Activated CD4-positive, alpha-beta T cell treated with anti-CD3 and anti-CD28 coated beads for 24 hours (primary cell): ENCODE data around the gene PDGFC.

Experiments used
- DNase-seq, 2 donors: peaks; one replicate each; pipeline ENCODE4 v3.0.0-alpha.2; 2020; ENCODE audit warnings: low read depth in 2 of 2

PDGFC gene

DNA sequence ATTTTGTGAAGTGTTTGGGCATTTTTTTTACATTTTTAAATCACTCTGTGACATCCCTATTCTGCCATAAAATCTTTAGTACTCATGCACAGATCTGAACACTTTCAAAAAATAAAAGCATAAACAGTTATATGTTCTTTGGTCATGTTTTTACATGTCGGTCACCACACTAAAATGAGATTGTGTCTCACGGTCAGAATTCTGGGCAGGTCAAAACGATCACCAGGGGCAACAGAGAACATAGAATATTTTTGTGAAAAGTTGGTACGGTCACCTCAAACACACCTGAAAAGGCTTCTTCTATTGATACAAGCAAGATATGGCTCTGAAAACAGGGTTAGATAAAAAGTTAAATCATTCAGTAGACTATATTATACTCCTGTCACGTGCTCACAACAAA is 189.1 kb downstream of the PDGFC start:
- DNase-seq: no peak

DNA sequence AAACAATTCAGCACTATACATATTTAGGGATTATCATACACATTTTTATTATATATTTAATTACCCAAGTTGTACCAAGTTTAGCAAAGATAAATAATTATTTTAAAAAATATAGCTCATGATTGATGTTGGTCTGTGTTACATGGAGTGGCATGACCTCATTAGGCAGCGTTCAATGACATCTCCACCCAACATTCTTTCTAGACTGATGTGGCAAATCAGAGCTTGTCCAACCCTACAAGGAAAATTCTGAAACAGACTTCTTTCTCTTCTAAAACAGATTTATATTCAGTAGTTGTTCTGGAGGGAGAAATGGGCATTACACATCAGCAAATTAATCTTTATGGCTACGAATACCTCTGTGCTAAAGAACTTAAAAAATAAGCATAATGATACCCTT is 189.7 kb downstream of the PDGFC start:
- DNase-seq: no peak

DNA sequence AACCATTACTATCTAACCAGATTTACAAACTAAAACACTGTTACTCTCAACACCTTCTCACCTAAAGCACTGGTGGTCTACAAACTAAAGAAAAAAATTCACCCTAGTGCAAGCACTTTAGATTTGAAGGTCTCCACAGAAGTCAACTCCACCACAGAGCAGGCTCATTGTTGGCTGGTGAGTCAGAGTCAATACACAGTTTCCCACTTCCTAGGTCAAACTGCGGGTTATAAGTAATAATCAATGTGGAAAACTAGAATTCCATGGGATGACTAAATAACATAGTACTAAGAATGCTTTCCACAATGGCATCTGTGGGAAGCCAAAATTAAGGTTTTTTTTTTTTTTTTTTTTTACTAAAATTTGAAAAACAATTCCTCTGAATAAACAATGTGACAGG is 191.8 kb downstream of the PDGFC start:
- DNase-seq: no peak

GRCh38 chr4:156779042-156779441 is 192.6 kb downstream of the PDGFC start:
- DNase-seq: no peak

- no peak for DNase-seq
These were observed 193.0 kb downstream of the PDGFC start for GRCh38 chr4:156778606-156779005.

- DNase-seq: no peak
These were observed 193.5 kb downstream of the PDGFC start for GRCh38 chr4:156778093-156778492.

- DNase-seq: no peak
These were observed 195.8 kb downstream of the PDGFC start for GRCh38 chr4:156775813-156776212.

- no peak for DNase-seq
These were observed 197.2 kb downstream of the PDGFC start for GRCh38 chr4:156774422-156774821.

- no peak for DNase-seq
These were observed 197.8 kb downstream of the PDGFC start for GRCh38 chr4:156773648-156774357.

DNA sequence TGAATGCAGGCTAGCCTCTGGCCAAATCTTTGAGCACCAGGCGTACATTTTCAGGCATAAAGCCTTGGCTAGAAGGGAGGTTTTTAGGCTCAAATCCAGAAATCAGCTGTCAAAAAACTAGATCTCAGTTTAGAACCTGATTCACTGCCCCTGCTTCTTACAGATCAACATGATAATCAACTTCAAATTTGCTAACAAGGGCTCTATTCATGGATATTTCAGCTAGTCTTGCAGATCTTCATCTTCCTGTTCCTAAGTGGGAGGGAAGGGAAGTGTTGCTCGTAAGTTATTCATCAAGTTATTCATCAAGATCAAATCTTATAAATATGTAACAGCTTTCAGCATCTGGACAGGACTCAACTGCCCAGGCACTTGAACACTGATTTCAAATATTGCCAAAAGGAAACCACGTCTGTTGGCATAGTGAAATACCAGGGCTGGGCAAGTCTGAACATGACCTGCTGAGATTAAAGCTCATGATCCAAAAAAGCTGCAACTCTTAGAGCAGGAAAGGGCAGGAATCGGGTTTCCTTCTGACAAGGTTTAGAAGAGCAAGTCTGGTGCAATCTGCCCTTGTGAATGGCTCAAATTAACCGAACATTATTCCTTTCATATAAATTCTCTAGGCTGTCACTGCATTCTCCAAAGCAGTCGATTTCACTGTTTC is 200.3 kb downstream of the PDGFC start:
- no peak for DNase-seq

DNA sequence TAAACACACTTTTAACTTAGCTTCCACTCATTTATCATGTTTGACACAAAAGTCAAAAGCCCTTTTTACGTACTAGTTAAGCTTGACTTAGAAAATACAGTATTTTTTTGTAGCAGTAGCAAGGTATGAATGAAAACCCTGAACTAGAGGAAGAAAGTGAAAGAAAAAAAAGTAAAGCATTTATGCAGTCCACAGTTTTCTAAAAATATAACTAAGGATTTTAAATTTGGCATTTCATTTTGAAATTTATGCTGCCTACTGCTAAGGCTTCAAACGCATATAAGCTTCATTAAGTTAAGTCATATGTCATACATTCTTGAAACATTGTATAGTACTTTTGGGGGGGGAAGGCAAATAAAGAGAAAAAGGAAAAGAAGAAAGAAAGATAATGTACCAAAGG is 201.5 kb downstream of the PDGFC start:
- no peak for DNase-seq

- DNase-seq: no peak
These were observed 203.6 kb downstream of the PDGFC start for GRCh38 chr4:156767911-156768415.

DNA sequence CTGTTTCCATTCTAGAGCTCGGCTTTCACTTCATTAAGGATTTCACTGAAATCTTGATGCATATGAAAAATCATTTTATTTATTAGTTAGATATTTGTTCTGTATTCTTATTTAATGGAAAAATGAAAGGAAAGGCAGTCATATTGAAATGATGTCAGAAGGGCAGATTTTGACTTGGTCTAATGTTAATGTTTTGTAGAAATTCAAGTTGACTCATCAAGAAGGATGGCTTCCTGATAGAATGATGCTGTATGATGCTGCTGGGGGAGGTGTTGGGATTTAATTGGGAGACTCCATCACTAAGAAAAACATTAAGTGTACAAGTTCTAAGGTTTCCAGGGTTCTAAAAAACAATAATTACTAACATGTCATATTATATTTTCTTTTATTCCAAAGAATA is 204.8 kb downstream of the PDGFC start:
- DNase-seq: no peak

- DNase-seq: no peak
These were observed 206.3 kb downstream of the PDGFC start for GRCh38 chr4:156765277-156765676.

DNA sequence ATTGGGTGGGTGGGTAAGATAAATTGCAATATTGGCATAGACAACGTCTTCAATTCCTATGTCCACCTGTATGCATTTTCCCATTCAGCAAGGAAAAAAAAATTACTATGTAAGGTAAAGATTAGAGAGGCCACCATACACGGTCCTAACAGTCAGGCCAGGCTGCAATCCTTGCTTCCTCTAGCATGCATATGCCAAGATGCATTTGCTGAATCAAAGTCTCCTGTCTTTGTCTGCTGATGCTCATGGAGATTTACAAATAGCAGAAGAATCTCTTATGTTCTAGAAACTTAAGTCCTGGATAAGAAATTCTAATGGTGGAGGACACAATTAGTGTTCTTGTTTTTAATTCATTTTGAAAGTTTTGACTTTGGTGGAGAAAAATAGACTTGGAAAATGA is 206.8 kb downstream of the PDGFC start:
- DNase-seq: no peak

- no peak for DNase-seq
These were observed 207.5 kb downstream of the PDGFC start for GRCh38 chr4:156764145-156764544.

- DNase-seq: no peak
These were observed 208.1 kb downstream of the PDGFC start for GRCh38 chr4:156763511-156763910.

GRCh38 chr4:156762851-156763250 is 208.7 kb downstream of the PDGFC start:
- no peak for DNase-seq

DNA sequence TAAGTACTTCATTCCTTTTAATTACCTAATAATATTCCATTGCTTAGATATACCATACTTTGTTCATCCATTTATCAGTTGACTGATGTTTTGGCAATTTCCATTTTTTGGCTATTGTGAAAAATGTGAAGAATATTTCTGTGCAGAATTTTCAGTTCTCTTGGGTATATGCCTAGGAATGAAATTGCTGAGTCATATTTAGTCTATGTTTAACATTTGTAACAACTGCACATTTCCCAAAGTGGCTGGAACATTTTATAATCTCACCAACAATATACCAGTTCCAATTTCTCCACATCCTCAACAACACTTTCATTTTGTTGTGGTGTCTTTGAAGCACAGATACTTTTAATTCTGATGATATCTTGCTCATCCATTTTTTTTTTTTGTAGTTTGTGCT is 215.5 kb downstream of the PDGFC start:
- no peak for DNase-seq

DNA sequence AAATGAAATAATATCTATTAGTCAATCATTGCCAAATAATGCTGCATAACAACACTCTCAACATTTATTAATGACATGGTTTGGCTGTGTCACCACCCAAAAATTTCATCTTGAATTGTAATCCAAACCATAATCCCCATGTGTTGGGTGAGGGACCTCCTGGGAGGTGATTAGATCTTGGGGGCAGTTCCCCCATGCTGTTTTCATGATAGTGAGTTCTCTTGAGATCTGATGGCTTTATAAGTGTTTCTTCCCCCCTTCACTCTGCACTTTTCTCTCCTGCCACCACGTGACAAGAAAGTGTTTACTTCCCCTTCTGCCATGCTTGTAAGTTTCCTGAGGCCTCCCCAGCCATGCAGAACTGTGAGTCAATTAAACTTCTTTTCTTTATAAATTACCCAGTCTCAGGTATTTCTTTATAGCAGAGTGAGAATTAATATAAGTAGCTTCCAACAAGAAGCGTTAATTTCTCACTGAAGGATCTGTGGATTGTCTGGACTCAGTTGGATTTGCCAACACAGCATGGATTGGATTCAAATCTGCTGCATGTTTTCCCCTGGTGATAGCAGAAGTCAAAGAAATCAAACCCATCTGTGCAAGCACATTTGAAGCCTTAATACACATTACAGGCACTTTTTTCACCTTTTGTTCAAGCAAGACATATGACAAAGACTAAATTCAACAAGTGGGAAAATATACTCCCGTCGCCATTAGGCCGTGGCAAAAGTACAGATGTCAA is 216.6 kb downstream of the PDGFC start:
- no peak for DNase-seq

- DNase-seq: no peak
These were observed 220.1 kb downstream of the PDGFC start for GRCh38 chr4:156751486-156751885.
